Kidney (tissue), 14 donors: ENCODE data around the gene SCP2. TPM values are rescaled to one million over a fixed set of nuclear protein-coding genes. Genes with fewer than 3 reads are reported as not detected.

Source experiments
- DNase-seq, 5 donors: peaks; one replicate each; pipeline ENCODE4 v3.0.0-alpha.2; 2013 to 2020
- FAIRE-seq: peaks from 2 replicates; lab custom pipeline; 2012; peaks lifted over from hg19 to GRCh38; lab: Jason Lieb, UNC
- H3K27ac ChIP-seq, 2 donors: one replicate each; pipeline ENCODE4 v1.7.0; 2013; ENCODE audit warnings: low read depth in 2 of 2, low read length in 2 of 2, inconsistent platforms in 1 of 2
- H3K27me3 ChIP-seq: one replicate; pipeline ENCODE4 v1.7.1; 2013; ENCODE audit warnings: low read length, inconsistent platforms; ENCODE audit not compliant: control insufficient read depth, insufficient read depth
- H3K36me3 ChIP-seq, 3 donors: one replicate each; pipeline versions ENCODE4 v1.7.0 to v1.7.1; 2013; ENCODE audit warnings: low read length in 3 of 3, control low read depth in 1 of 3, inconsistent platforms in 1 of 3; ENCODE audit not compliant: insufficient read depth in 3 of 3, control insufficient read depth in 2 of 3
- H3K4me1 ChIP-seq, 3 donors: one replicate each; pipeline versions ENCODE4 v1.7.0 to v1.7.1; 2013; ENCODE audit warnings: low read length in 3 of 3, inconsistent platforms in 1 of 3, low read depth in 1 of 3; ENCODE audit not compliant: control insufficient read depth in 2 of 3, insufficient read depth in 2 of 3
- H3K4me3 ChIP-seq, 3 donors: one replicate each; pipeline versions ENCODE4 v1.7.0 to v1.8.1; 2013; ENCODE audit warnings: low read length in 3 of 3, control low read depth in 1 of 3, inconsistent platforms in 1 of 3
- H3K9ac ChIP-seq, 3 donors: one replicate each; pipeline versions ENCODE4 v1.7.0 to v1.7.1; 2013; ENCODE audit warnings: low read length in 3 of 3, control low read depth in 1 of 3, inconsistent platforms in 1 of 3
- H3K9me3 ChIP-seq, 3 donors: one replicate each; pipeline versions ENCODE4 v1.7.0 to v1.7.1; 2013; ENCODE audit warnings: low read length in 3 of 3, control low read depth in 1 of 3, inconsistent platforms in 1 of 3; ENCODE audit not compliant: control insufficient read depth in 2 of 3, insufficient read depth in 1 of 3
- intact Hi-C: fragments of 100-400 bp; cut with DNase I; formaldehyde crosslinking; loops from one replicate; pipeline ENCODE4 v1.11.1; 2022
- polyA plus RNA-seq: library from polyadenylated mRNA; stranded (reverse); fragments of 350-450 nt; fragmentation: Illumina TruSeq; extraction: RNeasy Lipid Tissue Mini Kit (QIAGEN cat#74804); gene quantifications from one replicate; pipeline ENCODE4 v1.2.3, GENCODE V29; 2014; ENCODE audit warnings: low read depth, low replicate concordance; ENCODE audit not compliant: insufficient read depth
- total RNA-seq: library from RNA; stranded (reverse); fragmentation: NEBNext Ultra II Directional; extraction: Animal tissue kit (Norgen Biotek cat#: 25700); gene quantifications from one replicate; pipeline ENCODE4 v1.2.1, GENCODE V29; 2021
- TF ChIP-seq, protein P1 (sequence below): IDR thresholded peaks from 3 replicates; pipeline ENCODE4 v1.5.1; 2012; ENCODE audit warnings: mild to moderate bottlenecking, moderate library complexity, borderline replicate concordance; ENCODE audit not compliant: insufficient read depth; ENCODE audit errors: extremely low read depth
- donor health status: control.
- donor health status: control.
- donor health status: control.
- donor health status: control.
- donor health status: control.
- donor health status: DM: yes; HTN: yes; CAD: no.
- donor health status: Normal renal cell carcinoma (clear cell type).

SCP2 gene
- total and polyA plus RNA-seq, 2 donors from 2014 or later, result 168 to 226 TPM

DNA sequence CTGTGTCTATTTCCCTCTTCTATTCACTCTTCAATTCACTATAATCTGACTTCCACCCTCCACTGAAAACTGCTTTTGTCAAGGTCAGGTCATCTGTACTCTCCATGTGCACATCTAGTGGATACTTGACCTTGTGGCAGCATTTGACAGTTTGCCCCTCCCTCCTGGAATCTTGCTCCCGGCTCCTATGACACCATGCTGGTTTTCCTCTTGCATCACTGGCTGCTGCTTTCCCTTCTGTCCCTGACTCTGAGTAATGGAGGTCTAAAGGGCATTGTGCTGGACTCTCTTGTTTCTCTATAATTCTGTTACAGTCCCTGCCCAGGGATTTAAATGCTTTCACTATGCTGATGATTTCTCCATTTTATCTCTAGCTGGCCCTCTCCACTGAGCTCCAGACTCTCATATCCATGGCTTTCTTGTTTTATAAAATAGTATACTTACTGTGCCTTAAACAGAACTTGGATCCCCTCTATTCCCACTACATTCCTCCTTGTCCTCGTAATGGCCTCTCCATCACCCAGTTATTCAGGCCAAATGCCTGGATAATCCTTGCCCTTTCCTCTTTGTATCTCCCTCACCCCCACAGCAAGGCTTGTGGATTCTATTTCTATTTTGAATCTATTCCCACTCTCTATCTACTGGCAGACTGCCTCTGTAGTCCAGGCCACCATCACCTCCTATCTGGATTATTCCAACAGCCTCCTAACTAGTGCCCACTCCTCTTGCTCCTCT is 98.1 kb downstream of the SCP2 start:
- TF ChIP-seq, protein P1, sequence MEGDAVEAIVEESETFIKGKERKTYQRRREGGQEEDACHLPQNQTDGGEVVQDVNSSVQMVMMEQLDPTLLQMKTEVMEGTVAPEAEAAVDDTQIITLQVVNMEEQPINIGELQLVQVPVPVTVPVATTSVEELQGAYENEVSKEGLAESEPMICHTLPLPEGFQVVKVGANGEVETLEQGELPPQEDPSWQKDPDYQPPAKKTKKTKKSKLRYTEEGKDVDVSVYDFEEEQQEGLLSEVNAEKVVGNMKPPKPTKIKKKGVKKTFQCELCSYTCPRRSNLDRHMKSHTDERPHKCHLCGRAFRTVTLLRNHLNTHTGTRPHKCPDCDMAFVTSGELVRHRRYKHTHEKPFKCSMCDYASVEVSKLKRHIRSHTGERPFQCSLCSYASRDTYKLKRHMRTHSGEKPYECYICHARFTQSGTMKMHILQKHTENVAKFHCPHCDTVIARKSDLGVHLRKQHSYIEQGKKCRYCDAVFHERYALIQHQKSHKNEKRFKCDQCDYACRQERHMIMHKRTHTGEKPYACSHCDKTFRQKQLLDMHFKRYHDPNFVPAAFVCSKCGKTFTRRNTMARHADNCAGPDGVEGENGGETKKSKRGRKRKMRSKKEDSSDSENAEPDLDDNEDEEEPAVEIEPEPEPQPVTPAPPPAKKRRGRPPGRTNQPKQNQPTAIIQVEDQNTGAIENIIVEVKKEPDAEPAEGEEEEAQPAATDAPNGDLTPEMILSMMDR, result no peak
- DNase-seq (peak; percentile 66 to 87 (median 77)), FAIRE-seq (no peak)
- Histone ChIP-seq H3K4me3 (no peak overlapping the region), H3K4me1 (peaks cover 0 to 4% (median 0%) of the 10 kb centered on the region in 3 donors), H3K27me3 (no peaks in the 10 kb centered on the region), H3K27ac (peak overlapping the region; percentile 28 to 71), H3K9ac (no peak overlapping the region), H3K36me3 (peaks cover 0 to 7% (median 0%) of the 10 kb centered on the region in 3 donors), H3K9me3 (no peaks in the 10 kb centered on the region)
- intact Hi-C loops, result no loop called here

DNA sequence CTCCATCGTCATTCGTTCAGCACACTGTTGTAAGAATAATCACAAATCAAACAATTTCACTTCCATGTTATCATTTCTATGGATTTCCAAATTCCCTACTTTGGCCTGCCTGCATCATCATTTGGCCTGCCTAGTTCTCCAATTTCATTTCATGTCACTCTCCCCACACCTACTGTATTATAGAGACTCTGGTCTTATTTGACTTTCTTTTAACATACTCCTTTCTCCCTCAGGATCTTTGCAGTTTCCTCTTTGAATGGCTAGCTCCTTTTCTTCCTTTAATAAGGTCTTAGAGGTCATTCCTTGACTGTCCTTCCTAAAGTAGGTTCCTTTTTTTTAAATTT is 98.7 kb downstream of the SCP2 start:
- peak overlapping the region; percentile 28 to 71 for H3K27ac ChIP-seq
- TF ChIP-seq, protein P1, result no peak
- no peaks in the 10 kb centered on the region for H3K9me3 ChIP-seq
- no peak for DNase-seq
- no peak overlapping the region for H3K9ac ChIP-seq
- H3K27me3 ChIP-seq, result no peaks in the 10 kb centered on the region
- FAIRE-seq, result no peak
- no peak overlapping the region for H3K4me3 ChIP-seq
- H3K4me1 ChIP-seq, result peaks cover 0 to 4% (median 0%) of the 10 kb centered on the region in 3 donors
- intact Hi-C loops, result no loop called here
- peaks cover 0 to 7% (median 0%) of the 10 kb centered on the region in 3 donors for H3K36me3 ChIP-seq

DNA sequence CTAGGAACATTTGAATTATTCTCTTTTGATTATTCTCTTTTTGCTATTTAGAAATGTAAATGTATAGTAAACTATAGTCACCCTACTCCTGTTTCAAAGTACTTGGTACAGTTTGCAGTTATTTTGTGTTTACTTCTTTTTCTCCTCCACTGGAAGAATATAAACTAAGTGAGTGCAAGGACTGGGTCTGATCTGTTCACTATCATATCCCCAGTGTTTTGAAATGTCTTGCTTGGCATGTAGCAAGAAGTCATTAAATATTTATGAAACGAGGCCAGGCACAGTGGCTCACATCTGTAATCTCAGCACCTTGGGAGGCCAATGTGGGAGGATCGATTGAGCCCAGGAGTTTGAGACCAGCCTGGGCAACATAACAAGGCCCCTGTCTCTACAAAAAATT is 99.2 kb downstream of the SCP2 start:
- no peak for FAIRE-seq
- H3K9ac ChIP-seq, result no peak overlapping the region
- no peak for DNase-seq
- peaks cover 0 to 4% (median 0%) of the 10 kb centered on the region in 3 donors for H3K4me1 ChIP-seq
- no peaks in the 10 kb centered on the region for H3K9me3 ChIP-seq
- no peak overlapping the region for H3K27ac ChIP-seq
- H3K4me3 ChIP-seq, result no peak overlapping the region
- H3K27me3 ChIP-seq, result no peaks in the 10 kb centered on the region
- H3K36me3 ChIP-seq, result peaks cover 0 to 7% (median 0%) of the 10 kb centered on the region in 3 donors
- intact Hi-C loops, result no loop called here
- TF ChIP-seq, protein P1, result no peak
